GM19397 (cell line): ENCODE measurements around the gene MRTFB.

Experiments used
- ATAC-seq: cut with Tn5 transposase; IDR thresholded peaks from one replicate; pipeline ENCODE4 v1.9.1; 2021; ENCODE audit warnings: mild to moderate bottlenecking, moderate library complexity; ENCODE audit not compliant: unreplicated experiment

The MRTFB gene

GRCh38 chr16:14131774-14132695 is 60.9 kb downstream of the MRTFB start:
- no peak for ATAC-seq

GRCh38 chr16:14132696-14133048 is 61.6 kb downstream of the MRTFB start:
- ATAC-seq = no peak

- ATAC-seq = no peak
Measured at GRCh38 chr16:14133907-14134306, 62.8 kb downstream of the MRTFB start.

GRCh38 chr16:14135704-14136103 is 64.6 kb downstream of the MRTFB start:
- no peak for ATAC-seq

- no peak for ATAC-seq
Measured at GRCh38 chr16:14139872-14140271, 68.8 kb downstream of the MRTFB start.

- ATAC-seq = no peak
Measured at GRCh38 chr16:14140923-14141322, 69.8 kb downstream of the MRTFB start.

GRCh38 chr16:14146445-14146844 is 75.3 kb downstream of the MRTFB start:
- no peak for ATAC-seq

- no peak for ATAC-seq
Measured at GRCh38 chr16:14148016-14148415, 76.9 kb downstream of the MRTFB start.

GRCh38 chr16:14148569-14148968 is 77.5 kb downstream of the MRTFB start:
- ATAC-seq = no peak

- ATAC-seq = no peak
Measured at GRCh38 chr16:14150796-14151195, 79.7 kb downstream of the MRTFB start.

- no peak for ATAC-seq
Measured at GRCh38 chr16:14151256-14152030, 80.3 kb downstream of the MRTFB start.

- no peak for ATAC-seq
Measured at GRCh38 chr16:14155572-14156190, 84.6 kb downstream of the MRTFB start.

- ATAC-seq = no peak
Measured at GRCh38 chr16:14164916-14165662, 94.0 kb downstream of the MRTFB start.

GRCh38 chr16:14168146-14168545 is 97.0 kb downstream of the MRTFB start:
- no peak for ATAC-seq

GRCh38 chr16:14172200-14172809 is 101.2 kb downstream of the MRTFB start:
- no peak for ATAC-seq

- no peak for ATAC-seq
Measured at GRCh38 chr16:14175086-14175485, 104.0 kb downstream of the MRTFB start.

- ATAC-seq = no peak
Measured at GRCh38 chr16:14177704-14178103, 106.6 kb downstream of the MRTFB start.

GRCh38 chr16:14179116-14179515 is 108.0 kb downstream of the MRTFB start:
- no peak for ATAC-seq

- ATAC-seq = no peak
Measured at GRCh38 chr16:14180481-14180944, 109.4 kb downstream of the MRTFB start.

GRCh38 chr16:14181371-14182050 is 110.4 kb downstream of the MRTFB start:
- ATAC-seq = no peak
